Skin epidermis (tissue), 12 donors: ENCODE results near the gene TRIP12.
"Not testable (repeated sequence)": the region's sequence is repeated elsewhere in the genome, so short reads cannot be mapped to it uniquely, and the experiment has no call there.

Experiments
- H3K27ac ChIP-seq, 21 experiments: fragments of 200-600 bp; sonication (generic) in 11 of 21; one replicate each; pipeline ENCODE4 v1.5.0; 2020; ENCODE audit warnings: mild to moderate bottlenecking in 3 of 21, inconsistent platforms in 2 of 21, moderate library complexity in 2 of 21
- H3K4me3 ChIP-seq, 7 experiments: fragments of 200-600 bp; sonication (generic) in 2 of 7; one replicate each; pipeline ENCODE4 v1.5.0; 2020; ENCODE audit warnings: inconsistent platforms in 2 of 7, mild to moderate bottlenecking in 2 of 7, moderate library complexity in 1 of 7

Gene TRIP12

DNA sequence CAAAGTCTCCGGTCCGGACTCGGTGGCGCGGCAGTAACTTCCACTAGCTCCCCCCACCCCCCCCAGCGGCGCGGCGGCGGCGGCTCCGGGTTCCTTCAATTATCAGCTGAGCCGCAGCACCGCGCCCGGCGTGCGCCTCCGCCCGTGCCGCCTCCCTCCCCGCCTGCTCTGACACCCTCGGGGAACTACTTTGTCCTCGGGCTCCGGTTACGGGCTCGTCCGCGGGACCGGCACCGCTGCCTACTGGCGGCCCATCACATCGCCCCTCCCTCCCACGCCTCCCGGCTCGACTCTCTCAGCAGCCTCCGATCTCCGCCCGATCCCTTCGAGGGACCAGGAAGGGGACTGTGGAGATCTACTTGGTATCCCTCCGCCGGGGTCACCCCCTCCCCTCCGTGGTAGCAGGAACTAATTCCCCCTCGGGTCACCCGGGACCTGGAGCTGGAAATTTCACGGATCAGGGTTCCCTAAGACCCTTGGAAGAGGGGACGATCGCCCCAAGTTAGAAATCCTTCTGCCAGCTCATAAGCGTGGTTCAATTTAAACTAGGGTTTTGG, at the start of gene TRIP12:
Gene TRIP12, minus strand, starts transcription at position 118 of the 557 bp plus-strand sequence. CDS start 41,930 bp downstream, outside the sequence.
- Histone ChIP-seq H3K4me3 (peak within 1 kb of the TSS; percentile 50 to 99 (median 90)), H3K27ac (peak within 1 kb of the TSS; percentile 93 to 100 (median 99))

DNA sequence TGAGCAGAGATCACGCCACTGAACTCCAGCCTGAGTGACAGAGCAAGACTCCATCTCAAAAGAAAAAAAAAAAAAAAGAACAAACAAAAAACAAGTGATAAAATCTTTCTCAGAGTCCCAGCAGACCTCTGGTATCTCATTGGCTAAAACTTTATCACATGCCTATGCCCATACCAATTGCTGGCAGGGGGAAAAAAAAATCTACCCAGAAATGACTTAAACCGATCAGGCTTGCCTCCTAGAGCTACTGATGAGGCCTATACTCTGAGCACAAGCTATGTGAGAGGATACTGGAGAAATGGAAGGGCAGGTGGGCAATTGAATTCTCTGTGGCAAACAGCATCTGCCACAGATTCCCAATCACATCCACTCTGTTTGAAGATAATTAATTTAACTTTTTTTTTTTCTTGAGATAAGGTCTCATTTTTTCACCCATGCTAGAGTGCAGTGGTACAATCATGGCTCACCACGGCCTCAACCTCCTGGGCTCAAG, 49.5 kb upstream of the TRIP12 start:
- Histone ChIP-seq H3K4me3 (no peak overlapping the region), H3K27ac (no peak overlapping the region)

DNA sequence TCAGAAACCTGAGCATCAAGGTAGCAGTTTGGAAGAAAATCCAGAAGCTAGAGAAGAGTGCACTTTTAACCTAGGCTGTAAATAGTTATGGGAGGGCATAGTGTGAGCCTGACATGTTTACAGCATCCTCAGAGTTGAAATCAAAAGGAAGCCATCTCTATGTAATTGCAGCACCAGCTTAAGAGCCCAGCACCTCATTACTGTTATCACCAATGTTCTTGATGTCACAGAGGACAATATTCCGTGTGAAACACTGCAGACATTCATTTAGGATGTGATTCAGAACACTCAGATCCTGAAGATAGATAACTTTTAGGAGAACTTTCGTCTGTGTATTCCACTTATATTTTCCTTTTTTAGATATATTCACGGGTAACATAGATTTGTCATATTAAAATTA, 48.6 kb upstream of the TRIP12 start:
- H3K27ac ChIP-seq = no peak overlapping the region
- H3K4me3 ChIP-seq = no peak overlapping the region

DNA sequence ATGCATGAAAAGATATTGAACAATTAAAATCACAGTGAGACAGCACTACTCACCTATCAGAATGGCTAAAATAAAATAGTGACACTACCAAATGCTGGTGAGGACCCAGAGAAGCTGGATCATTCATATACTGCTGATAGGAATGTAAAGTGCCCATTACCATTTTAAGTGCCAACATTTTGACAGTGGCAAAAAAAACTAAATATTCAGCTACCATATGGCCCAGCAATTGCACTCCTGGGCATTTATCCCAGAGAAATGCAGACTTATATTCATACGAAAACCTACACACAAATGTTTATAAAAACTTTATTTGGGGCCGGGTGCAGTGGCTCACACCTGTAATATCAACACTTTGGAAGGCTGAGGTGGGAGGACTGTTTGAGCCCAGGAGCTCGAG, 48.1 kb upstream of the TRIP12 start:
- Histone ChIP-seq H3K27ac (no peak overlapping the region), H3K4me3 (no peak overlapping the region)

DNA sequence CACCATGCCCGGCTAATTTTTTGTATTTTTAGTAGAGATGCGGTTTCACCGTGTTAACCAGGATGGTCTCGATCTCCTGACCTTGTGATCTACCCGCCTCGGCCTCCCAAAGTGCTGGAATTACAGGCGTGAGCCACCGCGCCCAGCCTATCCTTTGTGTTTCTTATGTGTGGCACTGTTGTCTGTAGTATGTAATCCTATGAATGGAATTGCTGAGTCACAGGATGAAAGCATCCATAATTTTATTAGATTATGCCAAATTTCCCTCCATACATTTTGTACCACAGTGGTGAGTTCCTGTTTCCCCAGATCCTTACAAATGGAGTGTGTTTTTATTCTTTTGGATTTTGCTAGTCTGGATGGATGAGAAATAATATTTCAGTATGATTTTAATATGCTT, 41.8 kb upstream of the TRIP12 start:
- not testable (repeated sequence) for H3K27ac ChIP-seq, H3K4me3 ChIP-seq

DNA sequence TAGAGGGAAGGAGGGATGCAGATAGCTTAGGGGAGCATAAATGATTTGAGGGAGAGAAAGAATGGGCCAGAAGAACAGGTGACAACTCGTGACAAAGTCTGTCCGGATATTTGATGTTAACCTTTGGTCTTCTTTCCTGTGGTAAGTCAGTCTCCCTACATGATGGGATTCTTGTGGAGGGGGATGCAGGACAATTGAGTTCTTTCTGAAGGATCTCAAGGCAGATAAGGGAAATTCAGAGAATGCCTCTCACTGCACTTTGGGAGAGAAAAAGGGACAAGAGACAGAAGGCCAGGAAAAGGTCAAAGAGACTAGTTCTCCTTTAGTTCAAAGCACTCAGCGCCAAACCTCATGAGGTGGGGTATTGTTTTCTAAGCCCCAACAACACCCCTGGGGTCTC, 34.7 kb upstream of the TRIP12 start:
- no peak overlapping the region for H3K4me3 ChIP-seq
- H3K27ac ChIP-seq = no peak overlapping the region

DNA sequence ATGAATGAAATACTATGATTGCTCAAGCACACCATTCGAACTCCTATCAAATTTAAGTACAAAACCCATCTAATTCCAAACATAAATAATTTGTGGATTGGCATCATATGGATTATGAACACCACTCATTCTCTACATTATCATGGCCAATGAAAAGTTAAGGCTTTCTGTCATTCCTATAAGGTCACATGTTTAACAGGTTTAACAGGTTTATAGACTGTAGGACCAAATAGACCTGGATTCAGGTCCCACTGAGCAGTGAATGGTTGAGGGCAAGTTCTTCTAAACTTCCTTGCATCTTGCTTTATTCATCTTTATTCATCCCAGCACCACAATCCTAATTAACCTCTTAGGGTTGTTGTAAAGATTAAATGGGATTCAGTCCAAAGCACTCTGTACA, 33.9 kb upstream of the TRIP12 start:
- H3K4me3 ChIP-seq = no peak overlapping the region

DNA sequence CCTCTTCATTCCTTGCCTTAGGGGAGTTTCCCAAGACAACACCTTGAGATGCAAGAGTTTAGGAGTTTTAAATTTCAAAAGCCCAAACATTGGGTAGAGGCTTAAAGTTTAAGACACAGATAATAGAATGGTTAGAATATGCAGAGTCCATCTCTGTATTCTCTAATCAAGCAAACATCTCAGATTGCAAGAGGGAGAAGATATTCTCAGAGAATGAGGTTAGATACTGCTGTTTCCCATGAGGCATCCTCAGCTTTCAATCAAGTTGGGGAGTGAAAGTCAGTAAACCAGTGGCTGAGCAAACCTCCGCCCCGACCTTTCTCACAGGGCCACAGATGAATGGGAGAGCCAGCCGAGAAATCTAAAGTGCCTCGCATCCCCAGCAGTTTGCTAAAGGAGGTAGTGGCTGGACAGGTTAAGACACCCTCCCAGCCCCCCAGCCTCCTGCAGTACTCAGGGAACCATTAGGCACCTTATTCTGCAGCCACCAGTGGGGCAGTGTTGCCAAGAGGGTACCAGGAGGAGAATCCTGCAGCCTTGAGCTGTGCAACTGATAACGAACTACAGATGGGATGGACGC, 30.5 kb upstream of the TRIP12 start:
- H3K27ac ChIP-seq = no peak overlapping the region
- no peak overlapping the region for H3K4me3 ChIP-seq

More for the DNA sequence above, 33.9 kb upstream of the TRIP12 start:
- H3K27ac ChIP-seq = no peak overlapping the region

DNA sequence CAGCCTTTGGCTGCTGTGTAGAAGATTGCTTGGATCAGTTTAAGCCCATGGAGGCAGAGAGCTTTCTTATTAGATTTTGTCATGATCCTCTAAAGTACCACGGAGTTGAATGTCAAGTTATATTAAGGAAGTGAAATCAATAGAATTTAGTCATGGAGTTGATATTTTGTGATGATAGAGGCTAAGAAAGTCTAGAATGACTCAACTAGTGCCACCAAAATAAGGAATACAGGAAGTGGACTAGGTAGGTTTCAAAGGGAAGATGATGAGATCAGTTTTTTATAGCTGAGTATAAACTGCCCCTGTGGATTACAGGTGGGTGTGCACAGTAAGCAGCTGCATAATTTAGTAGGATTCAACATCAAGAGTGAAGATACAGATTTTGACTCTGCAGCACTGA, 25.7 kb upstream of the TRIP12 start:
- Histone ChIP-seq H3K27ac (no peak overlapping the region), H3K4me3 (no peak overlapping the region)

DNA sequence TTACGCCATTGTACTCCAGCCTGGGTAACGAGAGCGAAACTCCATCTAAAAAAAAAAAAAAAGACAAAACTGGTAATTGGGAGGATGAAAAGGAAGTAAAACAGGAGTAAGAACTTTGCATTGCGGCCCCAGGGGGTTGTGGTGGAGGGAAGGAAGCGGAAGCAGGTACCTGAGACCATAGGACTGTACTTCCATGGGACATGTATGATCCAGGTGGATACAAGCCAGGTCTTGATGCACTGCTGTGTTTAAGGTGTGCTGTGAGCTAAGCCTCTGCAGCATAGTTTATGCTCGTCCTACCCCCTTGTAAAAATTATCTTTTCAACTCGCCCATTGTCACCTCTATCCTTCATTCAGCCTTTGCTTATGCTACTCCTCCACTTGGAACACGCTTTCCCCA, 24.2 kb upstream of the TRIP12 start:
- no peak overlapping the region for H3K4me3 ChIP-seq
- no peak overlapping the region for H3K27ac ChIP-seq

DNA sequence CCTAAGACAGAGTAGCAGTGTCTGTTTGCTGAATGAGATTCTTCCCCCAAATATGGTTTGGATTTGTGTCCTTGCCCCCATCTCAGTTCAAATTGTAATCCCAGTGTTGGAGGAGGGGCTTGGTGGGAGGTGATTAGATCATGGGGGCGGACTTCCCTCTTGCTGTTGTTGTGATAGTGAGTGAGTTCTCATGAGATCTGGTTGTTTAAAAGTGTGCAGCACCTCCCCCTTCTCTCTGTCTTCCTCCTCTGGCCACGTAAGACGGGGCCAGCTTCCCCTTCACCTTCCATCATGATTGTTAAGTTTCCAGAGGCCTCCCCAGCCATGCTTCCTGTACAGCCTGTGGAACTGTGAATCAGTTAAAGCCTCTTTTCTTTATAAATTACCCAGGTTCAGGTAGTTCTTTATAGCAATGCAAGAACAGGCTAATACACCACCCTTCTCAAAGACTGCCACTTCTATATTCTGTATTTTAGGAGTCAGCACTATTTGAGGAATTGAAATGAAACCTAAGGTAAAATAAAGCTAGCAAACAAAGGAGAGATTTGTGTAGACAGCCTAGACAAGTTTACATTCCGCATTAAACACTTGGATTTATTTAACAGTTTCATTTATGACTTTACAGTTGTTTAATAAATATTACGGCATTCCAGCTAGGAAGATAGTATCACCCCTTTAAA, 22.1 kb upstream of the TRIP12 start:
- H3K27ac ChIP-seq = peak overlapping the region in 1 of 21 experiments; percentile 50
- no peak overlapping the region for H3K4me3 ChIP-seq

DNA sequence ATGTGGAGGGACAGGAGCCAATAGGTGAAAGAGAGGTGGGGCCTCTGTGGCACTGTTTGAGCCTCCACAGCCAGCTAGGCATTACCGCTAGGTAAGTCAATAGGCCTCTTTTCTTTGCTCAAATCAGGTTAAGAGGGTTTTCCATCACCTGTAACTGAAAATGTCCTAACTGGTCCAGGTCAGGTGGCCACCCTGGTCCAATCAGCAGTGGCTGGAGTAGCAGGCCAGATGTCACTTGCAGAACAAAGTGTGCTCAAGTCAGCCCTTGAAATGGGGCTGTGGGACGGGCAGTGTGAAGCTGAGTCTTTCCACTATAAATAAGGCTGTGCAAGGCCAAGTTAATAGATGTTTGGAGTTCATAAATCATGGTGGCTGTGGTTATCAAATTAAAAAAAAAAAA, 21.4 kb upstream of the TRIP12 start:
- H3K27ac ChIP-seq = peak overlapping the region in 1 of 21 experiments; percentile 50
- no peak overlapping the region for H3K4me3 ChIP-seq

DNA sequence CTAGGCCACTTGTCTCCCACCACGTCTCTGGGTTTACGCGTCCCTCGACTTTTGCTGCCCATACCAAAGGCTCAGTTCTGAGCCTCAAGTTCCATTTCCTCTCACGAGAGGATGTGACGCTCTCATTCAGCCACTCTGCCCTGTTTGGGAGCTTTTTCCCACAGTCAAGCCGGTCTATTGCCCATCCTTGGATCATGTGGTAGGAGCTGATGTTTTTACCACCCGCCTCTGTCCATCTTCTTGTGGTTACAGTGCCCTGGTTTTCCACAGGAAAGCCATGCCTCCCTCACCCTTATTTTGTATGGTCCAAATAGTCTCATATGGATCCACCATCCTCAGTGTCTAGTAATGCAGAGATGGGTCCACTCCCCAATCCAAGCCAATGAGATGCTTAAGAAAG, 20.9 kb upstream of the TRIP12 start:
- no peak overlapping the region for H3K4me3 ChIP-seq

DNA sequence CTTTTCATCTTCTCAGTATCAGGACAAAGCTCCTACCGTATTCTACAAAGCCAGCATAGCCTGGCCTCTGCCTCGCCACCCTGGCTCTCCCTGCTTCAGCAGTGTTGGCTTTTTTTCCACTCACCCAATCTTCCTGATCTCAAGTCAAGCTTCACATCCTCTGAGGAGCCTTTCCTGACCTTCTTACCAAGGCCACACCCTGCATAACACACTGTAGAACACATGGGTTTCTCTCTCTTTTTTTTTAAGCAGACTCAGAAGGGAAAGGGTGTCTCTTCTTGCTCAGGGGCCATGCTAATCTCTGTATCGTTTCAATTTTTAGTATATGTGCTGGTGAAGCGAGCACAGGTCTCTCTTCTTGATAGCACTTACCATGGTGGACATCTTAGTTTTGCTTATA, 15.7 kb upstream of the TRIP12 start:
- no peak overlapping the region for H3K4me3 ChIP-seq
- H3K27ac ChIP-seq = no peak overlapping the region

More for the DNA sequence above, 20.9 kb upstream of the TRIP12 start:
- H3K27ac ChIP-seq = no peak overlapping the region

DNA sequence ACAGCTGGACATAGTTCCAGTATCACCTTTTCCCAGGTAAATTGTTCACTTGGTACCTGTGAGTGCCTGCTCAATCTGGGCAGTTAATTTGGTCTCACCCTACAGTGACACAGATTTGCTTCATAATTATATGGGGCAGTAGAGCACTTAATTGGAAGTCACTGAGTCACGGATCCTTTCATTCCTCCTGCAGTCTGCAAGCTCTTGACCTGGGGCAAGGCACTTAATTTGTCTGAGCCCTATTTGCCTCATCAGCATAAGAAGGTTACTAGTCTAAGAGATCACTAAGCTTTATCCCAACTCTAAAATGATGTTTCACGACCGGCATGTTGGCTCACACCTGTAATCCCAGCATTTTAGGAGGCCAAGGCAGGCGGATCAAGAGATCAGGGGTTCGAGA, 9.4 kb upstream of the TRIP12 start:
- Histone ChIP-seq H3K27ac (no peak overlapping the region), H3K4me3 (no peak overlapping the region)

DNA sequence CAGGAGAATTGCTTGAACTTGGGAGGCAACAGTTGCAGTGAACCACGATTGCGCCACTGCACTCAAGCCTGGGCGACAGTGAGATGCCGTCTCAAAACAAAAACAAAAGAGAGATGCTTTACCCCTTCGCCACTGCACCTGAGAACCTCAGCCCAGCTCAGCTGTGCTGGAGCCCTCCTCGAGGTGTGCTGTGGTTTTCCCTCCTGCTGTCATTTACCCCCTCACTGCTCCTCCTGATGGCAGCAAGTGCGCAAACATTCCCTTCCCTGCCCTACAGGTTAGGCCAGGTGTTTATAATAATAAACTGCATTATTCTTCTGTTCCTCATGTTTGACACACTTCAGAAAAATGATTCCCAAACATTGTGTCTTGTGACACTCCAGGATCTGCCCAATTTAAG, 8.8 kb upstream of the TRIP12 start:
- H3K4me3 ChIP-seq = no peak overlapping the region
- H3K27ac ChIP-seq = no peak overlapping the region

DNA sequence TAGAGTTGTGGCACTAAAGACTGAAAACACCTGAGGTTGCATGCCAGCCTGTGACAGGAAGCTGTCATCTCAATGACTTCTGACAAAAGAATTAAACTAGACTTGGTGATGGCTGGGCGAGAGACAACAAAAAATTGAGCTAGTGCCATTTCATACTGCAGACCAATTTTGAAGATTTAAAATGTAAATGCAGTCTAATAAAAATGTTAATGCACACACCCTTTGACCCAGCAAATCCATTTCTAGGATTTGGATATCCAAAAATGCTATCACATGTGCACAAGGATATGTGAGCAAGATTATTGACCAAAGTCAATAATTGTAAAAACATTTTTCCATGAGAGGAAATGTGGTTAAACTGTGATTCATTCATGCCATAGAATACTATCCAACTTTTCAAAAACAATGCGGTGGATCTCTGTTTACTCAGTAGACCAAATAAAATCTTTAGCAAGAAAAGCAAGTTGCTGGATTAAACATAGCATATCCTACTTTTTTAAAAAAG, 6.1 kb upstream of the TRIP12 start:
- no peak overlapping the region for H3K27ac ChIP-seq
- no peak overlapping the region for H3K4me3 ChIP-seq

DNA sequence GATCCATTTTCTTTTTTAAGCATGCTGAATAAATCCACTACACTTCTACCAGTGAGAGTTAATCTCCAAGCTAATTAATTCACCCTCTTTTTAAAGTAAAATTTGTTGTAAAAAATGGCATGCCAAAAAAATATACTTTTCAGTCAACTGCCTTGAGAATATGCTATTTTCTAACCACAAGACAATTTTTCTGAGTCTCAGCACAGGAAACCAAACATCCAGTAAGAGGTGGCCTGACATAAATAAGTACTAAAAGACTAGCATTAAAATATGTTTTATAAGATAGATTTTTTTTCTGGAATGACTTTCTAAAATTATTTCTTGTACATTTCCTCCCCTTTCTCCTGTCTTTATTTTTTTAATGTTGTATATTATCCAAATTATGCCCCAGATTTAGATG, 3.4 kb upstream of the TRIP12 start:
- Histone ChIP-seq H3K27ac (no peak overlapping the region), H3K4me3 (no peak overlapping the region)

DNA sequence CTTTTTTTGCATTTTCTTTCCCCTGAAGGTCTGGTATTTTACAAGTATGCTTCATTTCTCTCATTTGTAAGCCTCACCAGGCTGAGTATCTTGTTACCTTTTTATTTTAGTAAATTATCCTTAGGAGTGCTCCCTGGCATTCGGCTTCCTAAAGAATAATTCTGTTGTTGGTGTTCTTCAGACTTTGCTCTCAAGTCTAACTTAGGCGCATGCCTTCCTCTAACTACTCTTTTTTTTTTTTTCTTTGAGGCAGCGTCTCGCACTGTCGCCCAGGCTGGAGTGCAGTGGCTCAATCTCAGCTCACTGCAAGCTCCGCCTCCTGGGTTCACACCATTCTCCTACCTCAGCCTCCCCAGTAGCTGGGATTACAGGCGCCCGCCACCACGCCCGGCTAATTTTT, 2.7 kb upstream of the TRIP12 start:
- H3K27ac ChIP-seq, H3K4me3 ChIP-seq: not testable (repeated sequence)

DNA sequence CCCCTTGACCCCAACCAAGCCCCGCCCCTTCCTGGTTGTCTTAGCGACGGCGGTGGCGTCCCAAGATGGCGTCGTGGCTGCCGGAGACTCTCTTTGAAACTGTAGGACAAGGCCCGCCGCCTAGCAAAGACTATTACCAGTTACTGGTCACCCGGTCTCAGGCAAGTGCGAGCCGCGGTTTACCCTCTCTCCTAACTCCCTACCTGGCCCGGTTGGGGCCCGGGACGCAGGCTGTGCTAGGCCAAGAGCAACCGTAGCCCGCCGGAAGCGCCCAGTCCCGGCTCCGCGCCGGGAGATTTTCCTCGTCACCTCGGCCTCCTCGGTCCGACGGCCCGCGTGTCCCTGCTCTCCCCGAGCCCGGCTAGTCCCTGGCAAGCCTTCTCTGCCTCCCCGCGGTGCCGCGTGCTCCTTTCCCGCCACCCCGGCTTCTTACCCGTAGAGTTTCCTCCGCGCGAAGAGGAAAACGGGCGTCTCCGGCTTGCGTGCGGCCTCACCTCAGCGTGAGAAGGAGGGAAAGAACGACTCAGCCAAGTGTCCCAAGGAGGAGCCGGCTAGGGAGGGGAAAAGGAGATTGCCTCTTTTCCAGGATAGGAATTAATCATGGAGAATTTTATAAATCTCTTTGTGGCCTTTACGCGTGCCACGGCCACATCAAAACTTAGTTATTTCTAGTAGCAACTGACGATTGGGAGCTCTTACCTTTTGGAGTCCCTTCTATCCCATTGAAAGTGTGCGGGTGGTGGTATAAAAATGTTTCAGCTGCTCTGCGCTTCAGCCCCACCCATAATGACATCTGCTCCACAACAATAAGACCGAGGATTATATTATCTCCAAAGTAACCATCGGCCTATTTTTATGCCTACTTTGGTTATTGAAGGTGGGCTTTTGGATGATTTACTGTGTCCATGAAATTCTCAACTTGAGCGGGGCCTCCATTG, 909 bp upstream of the TRIP12 start, which contains the start of gene FBXO36:
Gene FBXO36, plus strand, starts transcription at position 55 of the 938 bp plus-strand sequence. Its CDS starts 11 bp downstream, at position 66.
- Histone ChIP-seq H3K27ac (peak within 1 kb of the TSS; percentile 93 to 100 (median 99)), H3K4me3 (peak within 1 kb of the TSS; percentile 50 to 99 (median 90))
